Esophagus mucosa (tissue), 1 donor: ENCODE data around the gene MINDY1. TPM values are rescaled to one million over a fixed set of nuclear protein-coding genes. Genes with fewer than 3 reads are reported as not detected.

ENCODE experiments used
- ATAC-seq: fragments of 200-7000 bp; cut with Tn5 transposase; one replicate; pipeline ENCODE4 v1.9.1; 2020
- total RNA-seq: library from RNA; stranded (reverse); gene quantifications from one replicate; pipeline ENCODE4 v1.2.4, GENCODE V29; 2023
- donor health status: DM: yes; HTN: yes; CAD: no.

Gene MINDY1
- total RNA-seq, 1 donor from 2014 or later: 33.4 TPM

GRCh38 chr1:150985179-150985825 is 21.4 kb downstream of the MINDY1 start:
- ATAC-seq: no peak

DNA sequence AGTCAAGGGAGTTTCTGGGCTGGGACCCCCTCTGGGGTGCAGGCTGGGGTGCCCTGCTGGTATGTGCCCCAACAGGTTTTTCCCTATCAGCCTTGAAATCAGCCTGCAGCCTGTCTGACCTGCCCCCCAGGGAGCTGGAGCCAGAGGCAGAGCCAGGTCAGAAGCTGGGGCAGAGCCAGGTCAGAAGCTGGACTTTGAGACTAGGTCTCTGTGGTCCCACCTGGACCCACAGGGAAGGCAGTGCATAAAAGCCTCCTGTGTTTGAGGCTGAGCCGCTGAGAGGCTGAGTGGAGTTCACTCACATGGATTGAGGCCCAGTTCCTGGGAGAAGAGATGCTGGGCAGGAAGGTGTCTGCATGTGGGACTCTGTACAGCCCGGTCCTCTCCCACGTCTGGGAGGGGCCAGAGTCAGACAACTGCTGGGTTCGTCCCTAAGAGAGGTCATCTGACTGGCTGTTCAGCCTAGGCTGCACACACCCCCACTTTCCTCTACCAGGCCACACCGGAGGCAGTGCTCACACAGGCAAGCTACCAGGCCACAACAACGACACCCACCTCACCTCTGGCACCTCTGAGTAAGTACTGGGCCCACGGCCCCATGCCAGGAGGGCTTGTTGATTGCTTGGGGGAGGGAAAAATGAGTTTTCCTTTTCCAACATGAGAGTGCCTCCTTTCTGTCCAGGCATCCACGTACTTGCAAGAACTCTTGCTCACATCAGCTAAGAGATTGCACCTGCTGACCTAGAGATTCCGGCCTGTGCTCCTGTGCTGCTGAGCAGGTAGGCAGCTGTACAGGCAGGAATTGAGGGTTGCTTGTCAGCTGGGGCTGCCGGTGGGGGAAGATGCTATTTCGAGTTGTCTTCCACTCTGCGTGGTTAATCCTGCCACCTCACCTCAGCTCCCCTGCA is 24.6 kb downstream of the MINDY1 start, which contains the start of gene ANXA9:
ANXA9 (plus strand) TSS at position 488 of the 908 bp plus-strand sequence. CDS start 814 bp downstream, outside the sequence.
- ATAC-seq: peak; percentile 67

DNA sequence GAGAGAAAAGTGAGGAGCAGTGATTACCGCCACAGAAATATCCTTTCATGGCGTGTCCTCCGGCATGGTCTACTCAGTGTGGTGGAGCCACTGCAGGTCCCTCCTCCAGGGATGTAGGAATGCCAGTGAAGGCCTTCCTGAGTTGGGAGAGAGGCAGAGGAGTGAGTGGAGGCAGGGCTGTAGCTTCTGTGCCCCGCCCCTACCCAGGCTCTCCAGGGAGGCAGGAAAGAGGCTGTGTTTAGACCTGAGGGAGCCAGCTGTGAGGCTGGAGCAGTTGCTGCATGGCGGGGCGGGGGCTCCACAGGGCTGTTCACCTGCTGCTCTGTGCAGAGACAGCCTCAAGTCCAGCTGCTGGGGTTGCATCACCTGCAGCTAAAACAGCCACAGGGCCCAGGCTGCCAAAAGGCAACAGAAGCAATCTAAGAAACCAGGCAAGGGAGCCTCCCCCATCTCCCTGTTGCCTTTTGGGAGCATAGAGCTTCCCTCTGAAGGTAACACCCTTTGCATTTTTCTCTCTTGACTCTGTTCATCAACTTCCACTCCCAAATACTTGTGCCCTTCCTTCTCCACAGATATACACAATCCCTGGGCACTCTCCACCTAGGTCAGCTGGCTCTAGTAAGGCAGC is 25.4 kb downstream of the MINDY1 start:
- peak; percentile 24 for ATAC-seq

DNA sequence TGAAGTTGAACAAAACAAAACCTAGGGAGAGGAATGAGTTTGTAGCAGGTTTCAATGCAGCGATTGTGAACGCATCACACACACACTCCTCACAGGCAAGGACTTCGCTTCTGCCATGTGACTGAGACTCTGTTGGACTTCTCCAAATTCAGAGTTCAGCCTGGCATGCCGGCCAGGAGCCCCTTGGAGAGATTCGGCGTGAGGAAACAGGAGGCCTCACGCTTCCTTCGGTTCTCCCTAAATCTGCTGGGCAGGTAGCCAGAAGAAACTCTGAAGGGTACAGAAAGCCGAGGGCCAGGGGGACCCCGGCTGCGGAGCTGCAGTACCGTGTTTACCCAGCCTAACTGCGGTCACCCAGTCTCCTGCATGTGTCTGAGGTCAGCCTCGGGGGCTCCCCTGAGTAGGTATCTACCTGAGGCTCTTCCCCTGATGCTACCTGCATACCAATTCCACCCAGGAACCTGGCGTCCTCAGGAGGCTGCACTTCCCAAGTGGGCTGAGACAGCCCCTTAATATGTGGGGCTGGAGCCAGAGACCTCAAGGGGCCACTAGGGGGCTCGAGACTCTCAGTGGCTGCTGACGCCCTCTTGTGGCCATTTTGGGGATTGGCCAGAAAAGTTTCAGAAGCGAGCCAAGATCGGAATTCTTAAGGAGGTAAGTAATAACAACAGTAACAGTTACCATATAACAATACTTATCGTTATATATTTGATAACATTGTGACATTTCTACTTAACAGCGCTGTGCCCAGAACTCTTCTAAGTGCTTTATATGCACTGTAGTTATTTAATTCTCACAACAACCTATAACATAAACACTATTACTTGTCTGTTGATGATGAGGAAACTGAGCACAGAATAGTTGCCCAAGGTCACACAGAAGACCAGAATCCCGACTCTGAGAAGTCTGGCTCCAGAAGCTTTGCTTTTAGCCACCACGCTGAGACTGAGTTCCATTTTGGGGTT is 27.3 kb downstream of the MINDY1 start:
- ATAC-seq: peak; percentile 46

DNA sequence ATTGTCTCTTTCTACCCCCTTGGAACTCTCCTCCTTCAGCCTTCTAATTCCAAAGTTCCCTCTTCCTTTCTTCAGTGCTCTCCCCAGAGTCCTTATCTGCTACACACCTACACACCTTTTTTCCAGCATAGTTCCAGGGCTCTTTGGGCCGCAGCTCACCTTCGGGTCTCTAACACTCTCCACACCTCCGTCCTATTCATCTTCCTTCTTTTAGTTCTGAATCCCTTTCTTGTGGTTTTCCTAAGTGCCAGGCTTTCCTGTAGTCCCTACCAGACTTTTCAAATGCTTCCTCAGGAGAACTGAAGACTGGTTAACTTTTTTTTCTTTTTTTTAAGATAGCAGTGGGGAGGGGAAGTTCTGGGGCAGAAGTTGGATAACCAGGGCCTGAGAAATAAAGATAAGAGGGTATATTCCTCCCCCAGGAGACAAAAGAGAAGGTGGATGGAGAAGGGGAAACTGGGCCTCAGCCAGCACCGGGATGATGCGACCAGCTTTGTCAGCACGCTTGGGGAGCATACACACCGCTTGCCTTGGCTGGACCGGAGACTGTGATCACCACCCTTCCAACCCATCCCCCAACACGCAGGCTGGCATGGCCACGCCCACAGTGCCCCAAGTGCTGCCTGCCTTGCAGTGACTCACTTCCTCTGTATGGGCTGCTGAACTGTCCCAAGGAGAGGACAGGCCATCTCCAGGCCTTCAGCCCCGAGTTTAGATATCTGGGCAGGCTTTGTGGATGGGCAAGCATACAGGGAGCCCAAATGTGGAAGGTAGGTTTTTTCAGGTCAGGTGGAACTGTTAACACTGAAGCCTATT is 29.6 kb downstream of the MINDY1 start:
- peak; percentile 62 for ATAC-seq

DNA sequence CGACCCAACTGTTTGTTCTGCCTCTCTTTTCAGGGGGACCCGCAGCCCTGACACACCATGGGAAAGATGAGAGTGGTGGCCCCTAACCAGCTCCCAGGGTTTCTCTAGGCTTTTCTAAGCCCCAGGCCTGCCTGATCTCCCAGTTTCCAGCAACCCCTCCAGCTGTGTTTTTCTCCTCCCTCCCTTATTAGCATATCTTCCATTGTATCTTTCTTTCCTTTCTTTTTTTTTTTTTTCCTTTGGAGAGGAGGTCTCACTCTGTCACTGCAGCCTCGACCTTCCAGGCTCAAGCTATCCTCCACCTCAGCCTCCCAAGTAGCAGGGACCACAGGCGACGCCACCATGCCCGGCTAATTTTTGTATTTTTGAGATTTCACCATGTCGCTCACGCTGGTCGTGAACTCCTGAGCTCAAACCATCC is 30.3 kb downstream of the MINDY1 start:
- ATAC-seq: no peak

- ATAC-seq: peak; percentile 65
Measured at GRCh38 chr1:150974580-150975478, 31.9 kb downstream of the MINDY1 start, which contains the start of gene CERS2. TSS of gene CERS2 (minus strand) at chr1:150974835. CDS start at chr1:150969090, 5,745 bp downstream.

- ATAC-seq: peak; percentile 76
Measured at GRCh38 chr1:150973836-150974579, 32.7 kb downstream of the MINDY1 start.

GRCh38 chr1:150973258-150973835 is 33.4 kb downstream of the MINDY1 start:
- ATAC-seq: peak; percentile 1

GRCh38 chr1:150972417-150972940 is 34.2 kb downstream of the MINDY1 start:
- no peak for ATAC-seq

DNA sequence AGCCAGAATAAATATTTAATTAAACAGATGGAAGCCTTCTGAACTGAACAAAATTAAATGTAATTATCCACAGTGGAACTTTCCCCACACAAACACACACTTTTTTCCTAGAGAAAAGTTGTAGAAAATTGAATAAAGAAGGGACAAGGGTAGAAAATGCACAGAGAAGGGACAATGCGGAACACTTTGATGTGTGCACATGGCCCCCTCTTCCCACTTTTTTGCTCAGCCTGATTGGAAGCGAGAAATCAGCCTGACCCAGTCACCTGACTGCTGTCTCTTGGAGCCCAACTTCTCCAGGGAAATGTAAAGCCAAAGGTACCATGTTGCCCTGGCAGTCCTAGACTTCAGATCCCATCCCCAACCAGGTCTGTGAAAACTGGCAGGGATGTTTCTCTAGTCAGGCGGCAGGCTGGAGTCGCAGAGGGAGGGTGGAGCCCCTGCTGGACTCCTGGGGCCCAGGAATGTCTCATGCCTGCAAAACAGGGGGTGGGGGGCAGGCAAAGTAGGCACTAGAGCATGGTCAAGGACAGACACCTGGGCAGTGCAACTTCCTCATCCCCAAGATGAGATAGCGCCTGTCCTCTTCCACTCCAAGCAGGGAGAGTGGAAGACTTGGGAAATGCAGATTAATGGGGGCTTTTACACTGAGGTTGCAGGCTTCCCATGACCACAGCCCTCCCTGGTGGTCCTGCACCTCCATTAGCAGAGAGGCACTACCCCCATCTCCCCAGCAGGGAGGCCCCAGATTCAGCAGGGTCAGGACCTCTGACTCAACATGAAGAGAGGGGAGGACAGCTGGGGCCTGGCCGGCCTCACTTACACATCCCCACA is 34.9 kb downstream of the MINDY1 start:
- ATAC-seq: no peak

DNA sequence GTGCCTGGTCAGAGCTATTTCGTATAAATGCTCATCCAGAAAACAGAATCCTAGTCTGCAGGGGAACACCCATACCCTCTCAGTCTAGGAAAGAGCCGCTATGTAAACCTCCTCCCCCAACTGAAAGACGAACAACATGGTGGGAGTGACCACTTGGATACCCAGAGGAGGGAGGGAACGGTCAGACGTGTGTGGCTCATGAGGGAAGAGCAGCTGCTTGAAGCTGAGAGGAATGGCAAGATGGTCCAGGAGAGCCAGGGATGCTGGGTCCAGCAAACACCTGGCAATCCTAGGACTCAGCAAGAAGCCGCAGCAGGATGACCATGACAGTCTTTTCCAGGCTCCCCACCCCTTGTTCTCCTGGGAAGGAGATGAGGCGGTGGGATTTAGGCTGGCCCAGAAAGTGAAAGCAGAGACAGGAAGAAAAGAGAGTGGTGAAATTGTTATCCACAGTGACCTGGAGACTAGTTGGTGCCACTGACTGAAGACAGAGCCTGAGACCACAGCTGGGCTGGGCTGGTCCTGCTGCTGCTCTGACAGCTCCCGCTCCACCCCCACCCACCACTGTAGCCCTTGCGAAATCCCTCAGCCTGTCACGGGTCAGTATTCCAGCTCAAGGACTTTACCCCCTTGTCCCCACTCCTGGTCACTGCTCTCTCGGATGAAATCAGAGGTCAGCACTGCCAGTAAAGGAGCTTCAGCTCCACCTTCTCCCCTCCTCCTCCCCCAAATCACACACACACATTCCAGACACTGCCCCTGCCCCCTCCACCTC is 35.7 kb downstream of the MINDY1 start:
- no peak for ATAC-seq

DNA sequence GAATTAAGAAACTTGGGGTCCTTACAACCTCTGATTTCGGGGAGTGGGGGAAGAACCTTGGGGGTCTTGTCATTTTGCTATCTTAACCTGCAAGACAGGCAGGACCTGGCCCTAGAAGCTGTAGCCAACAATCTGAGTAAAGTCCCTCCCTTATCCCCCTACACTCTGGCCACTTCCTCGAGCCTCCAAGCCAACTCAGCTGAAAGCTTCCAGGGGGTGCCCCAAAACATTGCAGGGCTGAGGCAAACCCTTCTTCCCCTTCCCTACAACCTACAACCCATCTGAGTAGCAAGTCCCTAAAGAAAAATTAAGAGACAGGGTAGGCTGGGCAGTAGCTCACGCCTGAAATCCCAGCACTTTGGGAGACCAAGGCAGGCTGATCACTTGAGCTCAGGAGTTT is 37.1 kb downstream of the MINDY1 start:
- no peak for ATAC-seq

- no peak for ATAC-seq
Measured at GRCh38 chr1:150968491-150968890, 38.2 kb downstream of the MINDY1 start.

- no peak for ATAC-seq
Measured at GRCh38 chr1:150967936-150968335, 38.8 kb downstream of the MINDY1 start.

- ATAC-seq: no peak
Measured at GRCh38 chr1:150966011-150966410, 40.7 kb downstream of the MINDY1 start.

GRCh38 chr1:150965605-150966004 is 41.1 kb downstream of the MINDY1 start:
- ATAC-seq: no peak
